Ishikawa (cell line): Measurements from ENCODE around the gene SKI.

Source experiments
- CEBPB ChIP-seq: IDR thresholded peaks from 2 replicates; pipeline ENCODE4 v1.6.1; 2012
- CREB1 ChIP-seq: IDR thresholded peaks from 2 replicates; pipeline ENCODE4 v1.6.1; 2012; ENCODE audit warnings: low read depth
- EGR1 ChIP-seq: IDR thresholded peaks from 2 replicates; pipeline ENCODE4 v1.6.1; 2012
- EP300 ChIP-seq: IDR thresholded peaks from 2 replicates; pipeline ENCODE4 v1.6.1; 2012; ENCODE audit warnings: borderline replicate concordance
- FOXM1 ChIP-seq: IDR thresholded peaks from 2 replicates; pipeline ENCODE4 v1.6.1; 2012; ENCODE audit warnings: low read depth, borderline replicate concordance
- NFIC ChIP-seq: IDR thresholded peaks from 2 replicates; pipeline ENCODE4 v1.6.1; 2012
- RAD21 ChIP-seq: IDR thresholded peaks from 2 replicates; pipeline ENCODE4 v1.6.1; 2012; ENCODE audit warnings: low read depth
- TAF1 ChIP-seq: IDR thresholded peaks from 2 replicates; pipeline ENCODE4 v1.6.1; 2012; ENCODE audit warnings: low read depth, mild to moderate bottlenecking
- TCF12 ChIP-seq: IDR thresholded peaks from 2 replicates; pipeline ENCODE4 v1.6.1; 2012; ENCODE audit warnings: low read depth
- TEAD4 ChIP-seq: IDR thresholded peaks from 2 replicates; pipeline ENCODE4 v1.6.1; 2012
- YY1 ChIP-seq: IDR thresholded peaks from 2 replicates; pipeline ENCODE4 v1.6.1; 2012; ENCODE audit warnings: low read depth
- ZBTB7A ChIP-seq: IDR thresholded peaks from 2 replicates; pipeline ENCODE4 v1.6.1; 2012; ENCODE audit warnings: low read depth
- TF ChIP-seq, protein P1 (sequence below): IDR thresholded peaks from 2 replicates; pipeline ENCODE4 v1.6.1; 2012; ENCODE audit warnings: low read depth, mild to moderate bottlenecking
- TF ChIP-seq, protein P2 (sequence below): IDR thresholded peaks from 2 replicates; pipeline ENCODE4 v1.6.1; 2012
- TF ChIP-seq, protein P3 (sequence below): IDR thresholded peaks from 2 replicates; pipeline ENCODE4 v1.6.1; 2012

SKI gene

DNA sequence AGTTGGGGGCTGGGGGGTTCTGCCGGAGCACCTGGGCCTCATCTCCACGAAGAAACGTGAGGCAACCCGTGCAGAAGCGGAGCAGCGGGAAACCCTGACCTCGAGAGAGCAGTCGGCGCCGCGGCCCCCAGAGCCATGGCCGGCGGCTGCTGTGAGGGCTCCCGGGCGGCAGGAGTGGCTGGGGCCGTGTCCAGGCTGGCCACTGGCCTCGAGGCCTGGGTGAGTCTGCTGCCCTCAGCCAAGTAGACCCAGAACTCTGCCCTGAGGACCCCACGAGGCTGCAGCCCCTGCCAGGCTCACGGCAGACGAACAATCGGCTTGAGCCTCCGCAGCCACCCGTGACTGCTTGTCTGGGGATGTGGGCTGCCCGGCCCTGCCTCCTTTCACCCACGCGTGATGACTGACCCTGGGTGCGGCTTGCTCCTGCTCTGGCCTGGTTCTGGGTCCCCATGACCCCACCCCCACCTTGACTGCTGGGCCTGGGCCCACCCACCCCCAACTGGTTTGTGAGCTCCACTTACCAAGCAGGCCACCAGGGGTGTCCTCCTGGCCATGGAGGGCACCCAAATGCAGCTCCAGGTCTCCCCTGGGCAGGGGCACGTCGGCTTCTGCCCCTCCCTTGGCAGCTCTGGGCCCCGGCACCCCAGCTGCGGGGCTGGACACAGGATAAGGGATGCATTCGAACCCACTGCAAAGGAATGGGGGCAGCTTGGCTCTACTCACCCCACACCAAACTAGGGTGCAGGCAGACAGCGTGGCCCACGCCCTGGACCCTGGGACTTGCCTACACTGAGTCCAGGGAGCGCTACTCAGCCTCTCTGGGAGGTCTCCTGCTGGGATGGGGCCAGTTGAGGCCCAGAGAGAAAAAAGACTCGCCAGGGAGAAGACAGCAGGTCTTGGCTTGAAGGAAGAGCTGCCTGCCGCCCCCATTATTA is 129.1 kb downstream of the SKI start:
- TF ChIP-seq, protein P1, sequence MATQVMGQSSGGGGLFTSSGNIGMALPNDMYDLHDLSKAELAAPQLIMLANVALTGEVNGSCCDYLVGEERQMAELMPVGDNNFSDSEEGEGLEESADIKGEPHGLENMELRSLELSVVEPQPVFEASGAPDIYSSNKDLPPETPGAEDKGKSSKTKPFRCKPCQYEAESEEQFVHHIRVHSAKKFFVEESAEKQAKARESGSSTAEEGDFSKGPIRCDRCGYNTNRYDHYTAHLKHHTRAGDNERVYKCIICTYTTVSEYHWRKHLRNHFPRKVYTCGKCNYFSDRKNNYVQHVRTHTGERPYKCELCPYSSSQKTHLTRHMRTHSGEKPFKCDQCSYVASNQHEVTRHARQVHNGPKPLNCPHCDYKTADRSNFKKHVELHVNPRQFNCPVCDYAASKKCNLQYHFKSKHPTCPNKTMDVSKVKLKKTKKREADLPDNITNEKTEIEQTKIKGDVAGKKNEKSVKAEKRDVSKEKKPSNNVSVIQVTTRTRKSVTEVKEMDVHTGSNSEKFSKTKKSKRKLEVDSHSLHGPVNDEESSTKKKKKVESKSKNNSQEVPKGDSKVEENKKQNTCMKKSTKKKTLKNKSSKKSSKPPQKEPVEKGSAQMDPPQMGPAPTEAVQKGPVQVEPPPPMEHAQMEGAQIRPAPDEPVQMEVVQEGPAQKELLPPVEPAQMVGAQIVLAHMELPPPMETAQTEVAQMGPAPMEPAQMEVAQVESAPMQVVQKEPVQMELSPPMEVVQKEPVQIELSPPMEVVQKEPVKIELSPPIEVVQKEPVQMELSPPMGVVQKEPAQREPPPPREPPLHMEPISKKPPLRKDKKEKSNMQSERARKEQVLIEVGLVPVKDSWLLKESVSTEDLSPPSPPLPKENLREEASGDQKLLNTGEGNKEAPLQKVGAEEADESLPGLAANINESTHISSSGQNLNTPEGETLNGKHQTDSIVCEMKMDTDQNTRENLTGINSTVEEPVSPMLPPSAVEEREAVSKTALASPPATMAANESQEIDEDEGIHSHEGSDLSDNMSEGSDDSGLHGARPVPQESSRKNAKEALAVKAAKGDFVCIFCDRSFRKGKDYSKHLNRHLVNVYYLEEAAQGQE, result no peak
- TF ChIP-seq YY1 (no peak), TCF12 (no peak), CREB1 (no peak), TAF1 (no peak), CEBPB (no peak)
- TF ChIP-seq, protein P2, sequence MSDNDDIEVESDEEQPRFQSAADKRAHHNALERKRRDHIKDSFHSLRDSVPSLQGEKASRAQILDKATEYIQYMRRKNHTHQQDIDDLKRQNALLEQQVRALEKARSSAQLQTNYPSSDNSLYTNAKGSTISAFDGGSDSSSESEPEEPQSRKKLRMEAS, result no peak

DNA sequence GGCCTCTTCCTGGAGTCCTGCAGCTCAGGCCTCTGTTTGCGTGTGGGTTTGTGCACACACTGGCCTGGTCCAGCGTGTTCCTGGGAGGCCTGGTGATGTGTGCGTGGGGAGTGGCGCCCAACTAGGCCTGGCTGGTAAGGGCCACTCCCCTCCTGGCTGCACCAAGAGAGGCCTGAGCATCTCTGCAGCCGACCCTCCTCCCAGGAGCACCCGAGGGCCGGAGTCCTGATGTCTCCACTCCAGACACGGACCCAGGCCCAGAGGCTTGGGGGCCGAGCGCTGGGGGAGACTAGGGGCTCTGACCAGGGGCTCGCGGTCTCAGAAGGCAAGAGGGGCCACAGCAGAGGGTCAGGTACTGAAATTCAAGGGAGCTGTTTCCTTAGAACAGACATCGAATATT is 130.0 kb downstream of the SKI start:
- TF ChIP-seq CEBPB, result no peak
- TF ChIP-seq, protein P1, result no peak
- TF ChIP-seq TCF12, result no peak
- TF ChIP-seq FOXM1, result no peak
- no peak for TF ChIP-seq CREB1
- TF ChIP-seq RAD21, result no peak
- no peak for TF ChIP-seq YY1
- no peak for TF ChIP-seq ZBTB7A
- TF ChIP-seq EP300, result no peak
- TF ChIP-seq TEAD4, result no peak
- no peak for TF ChIP-seq NFIC
- TF ChIP-seq, protein P3, sequence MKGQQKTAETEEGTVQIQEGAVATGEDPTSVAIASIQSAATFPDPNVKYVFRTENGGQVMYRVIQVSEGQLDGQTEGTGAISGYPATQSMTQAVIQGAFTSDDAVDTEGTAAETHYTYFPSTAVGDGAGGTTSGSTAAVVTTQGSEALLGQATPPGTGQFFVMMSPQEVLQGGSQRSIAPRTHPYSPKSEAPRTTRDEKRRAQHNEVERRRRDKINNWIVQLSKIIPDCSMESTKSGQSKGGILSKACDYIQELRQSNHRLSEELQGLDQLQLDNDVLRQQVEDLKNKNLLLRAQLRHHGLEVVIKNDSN, result no peak
- TF ChIP-seq TAF1, result no peak

DNA sequence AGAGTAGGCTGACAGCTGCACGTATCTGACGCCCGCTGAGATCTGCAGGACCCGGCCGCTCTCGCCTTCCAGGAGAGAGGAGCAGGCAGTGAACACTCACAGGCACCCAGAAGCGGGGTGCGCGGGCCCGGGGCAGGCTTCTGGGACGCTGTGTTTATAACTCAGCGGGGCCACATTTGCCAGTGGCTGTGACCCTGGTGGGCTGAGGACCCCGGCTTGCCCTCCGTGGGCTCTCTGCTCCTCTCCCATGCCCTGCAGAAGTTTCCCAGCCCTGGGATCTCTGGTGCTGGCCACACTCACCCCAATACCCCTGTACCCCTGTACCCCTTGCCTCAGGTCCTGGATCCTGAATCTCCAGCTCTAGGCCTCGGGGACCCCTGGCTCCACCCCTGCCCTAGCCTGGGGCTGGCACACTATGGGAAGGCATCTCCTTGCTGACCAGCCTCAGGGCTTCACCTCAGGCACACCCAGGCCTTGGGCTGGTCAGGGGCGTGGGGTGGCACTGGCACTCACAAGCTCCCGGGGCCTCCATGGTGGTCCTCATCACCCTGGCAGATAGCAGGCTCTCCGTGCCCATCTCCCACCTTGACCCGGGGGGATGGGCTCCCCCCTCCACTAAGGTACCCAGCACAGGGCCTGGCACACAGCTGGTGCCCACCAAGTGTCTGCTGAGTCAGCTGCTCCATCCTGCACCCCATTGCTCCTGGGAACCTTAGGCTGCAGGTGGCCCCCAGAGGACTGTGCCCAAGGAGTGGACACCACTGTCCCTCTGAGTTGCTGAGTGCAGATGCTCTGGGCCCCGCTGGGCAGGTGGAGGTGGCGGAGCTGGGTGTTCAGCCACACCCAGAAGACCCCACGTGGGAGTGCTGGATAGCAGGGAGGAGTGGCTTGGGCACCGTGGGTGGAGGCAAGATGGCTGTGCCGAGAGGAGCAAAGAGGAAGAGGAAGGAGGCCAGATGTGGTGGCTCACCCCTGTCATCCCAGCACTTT is 130.8 kb downstream of the SKI start:
- no peak for TF ChIP-seq CREB1
- no peak for TF ChIP-seq FOXM1
- TF ChIP-seq TEAD4, result no peak
- no peak for TF ChIP-seq TAF1
- TF ChIP-seq, protein P3, result no peak
- TF ChIP-seq TCF12, result no peak
- no peak for TF ChIP-seq EGR1
- no peak for TF ChIP-seq ZBTB7A
- TF ChIP-seq EP300, result no peak
- no peak for TF ChIP-seq CEBPB
- TF ChIP-seq YY1, result no peak
- no peak for TF ChIP-seq RAD21
- TF ChIP-seq, protein P2, result no peak
- TF ChIP-seq, protein P1, result no peak
- no peak for TF ChIP-seq NFIC
